AG04449 (cell line): Measurements from ENCODE around the gene ANKMY1.

ENCODE experiments used
- CTCF ChIA-PET: fragments of 350-600 bp; formaldehyde crosslinking; extraction: SDS; loops from one replicate; lab custom pipeline; 2021; ENCODE audit warnings: antibody characterized with exemption; lab: Yijun Ruan, JAX
- POLR2A ChIA-PET: fragments of 400-600, 350-600 bp; formaldehyde crosslinking; extraction: SDS; loops from one replicate; lab custom pipeline; 2020; ENCODE audit warnings: antibody characterized with exemption, inconsistent platforms; lab: Yijun Ruan, JAX
- DNase-seq: peaks from one replicate; pipeline ENCODE4 v3.0.0-alpha.2; 2010; ENCODE audit warnings: low read depth, low spot score
- H3K4me3 ChIP-seq: 2 replicates; pipeline ENCODE4 v1.5.1; 2011; ENCODE audit warnings: low read depth, mild to moderate bottlenecking, control low read depth, low read length
- CTCF ChIP-seq: IDR thresholded peaks from one replicate; pipeline ENCODE4 v1.5.1; 2011; ENCODE audit warnings: mild to moderate bottlenecking, moderate library complexity, low read length, control low read depth, inconsistent platforms; ENCODE audit not compliant: insufficient read depth; ENCODE audit errors: missing control alignments

The ANKMY1 gene

GRCh38 chr2:240455647-240456446, 101.9 kb downstream of the ANKMY1 start:
- CTCF ChIA-PET = no interaction called here
- TF ChIP-seq CTCF = no peak
- POLR2A ChIA-PET = no interaction called here
- H3K4me3 ChIP-seq = no peak overlapping the region
- no peak for DNase-seq

- ChIA-PET CTCF (interaction anchor here (0.8 to 1.6 kb wide), 2 partner anchors 19 to 222 kb away, joined by 3 to 7 read pairs; no protein-coding TSS in a partner anchor), POLR2A (no interaction called here)
- no peak for DNase-seq
- no peak for TF ChIP-seq CTCF
- H3K4me3 ChIP-seq = no peak overlapping the region
These were observed 102.5 kb downstream of the ANKMY1 start for GRCh38 chr2:240455272-240455646.

- ChIA-PET POLR2A (interaction anchor here (0.7 kb wide), 1 partner anchor 196 kb away, joined by 3 read pairs; no protein-coding TSS in a partner anchor), CTCF (interaction anchor here (0.8 to 1.6 kb wide), 3 partner anchors 15 to 221 kb away, joined by 3 to 7 read pairs (median 4); no protein-coding TSS in a partner anchor)
- no peak for DNase-seq
- H3K4me3 ChIP-seq = no peak overlapping the region
- no peak for TF ChIP-seq CTCF
These were observed 103.5 kb downstream of the ANKMY1 start for GRCh38 chr2:240454106-240454901.

- POLR2A ChIA-PET = no interaction called here
- no peak overlapping the region for H3K4me3 ChIP-seq
- CTCF ChIA-PET = interaction anchor here (1.6 kb wide), 2 partner anchors 15 to 221 kb away, joined by 4 to 7 read pairs; no protein-coding TSS in a partner anchor
- TF ChIP-seq CTCF = no peak
- DNase-seq = no peak
These were observed 104.2 kb downstream of the ANKMY1 start for GRCh38 chr2:240453461-240454105.

GRCh38 chr2:240452462-240453256, 105.1 kb downstream of the ANKMY1 start:
- CTCF ChIA-PET = interaction anchor here (1.1 to 1.6 kb wide), 2 partner anchors 14 kb away, joined by 3 to 4 read pairs; no protein-coding TSS in a partner anchor
- no peak for DNase-seq
- H3K4me3 ChIP-seq = peak overlapping the region; percentile 54
- no peak for TF ChIP-seq CTCF
- POLR2A ChIA-PET = no interaction called here
